ENCODE data around the gene RFNG.

The RFNG gene

DNA sequence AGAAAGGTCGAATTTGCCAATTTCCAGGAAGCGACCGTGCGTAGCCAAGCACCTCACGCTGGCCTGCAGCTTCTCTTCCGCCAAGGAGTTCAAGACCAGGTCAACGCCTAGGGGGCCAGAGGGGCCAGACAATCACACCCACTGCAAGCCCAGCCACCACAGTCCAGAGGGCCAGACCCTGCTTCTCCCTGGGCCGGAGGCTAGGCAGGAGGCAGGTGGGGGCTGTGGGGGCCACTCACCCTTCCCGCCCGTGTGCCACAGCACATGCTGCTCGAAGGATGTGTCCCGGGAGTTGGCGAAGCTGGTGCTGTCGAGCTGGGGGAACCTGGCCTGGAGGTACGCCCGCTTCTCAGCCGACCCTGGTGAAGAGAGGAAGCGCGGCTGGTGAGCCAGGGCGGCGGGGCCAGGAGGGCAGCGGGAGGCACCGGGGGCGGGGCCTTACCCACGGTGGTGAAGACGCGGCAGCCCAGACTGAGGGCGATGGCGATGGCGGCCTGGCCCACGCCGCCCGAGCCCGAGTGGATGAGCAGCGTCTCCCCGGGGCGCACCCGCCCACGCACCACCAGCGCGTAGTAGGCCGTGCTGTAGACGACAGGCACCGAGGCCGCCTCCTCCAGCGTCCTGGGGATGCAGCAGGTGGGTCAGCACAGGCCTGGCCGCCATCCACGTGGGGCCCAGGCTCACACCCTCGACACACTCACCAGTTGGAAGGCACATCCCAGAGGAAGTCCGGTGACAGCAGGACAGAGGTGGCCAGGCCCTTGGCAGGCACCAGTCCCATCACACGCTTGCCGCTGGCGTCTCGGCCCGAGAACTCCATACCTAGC lies 32.1 kb upstream of the RFNG start:
- ChIA-PET POLR2A (no interaction called here), CTCF (no interaction called here)
- Histone ChIP-seq H3K27me3 (replicated peaks in 2 of 5; ENCODE audit: control insufficient read depth in 4 of 5, insufficient read depth in 5 of 5, low read length in 4 of 5) (no peaks in the 10 kb centered on the region), H3K9me3 (ENCODE audit: control extremely low read depth in 1 of 5, control insufficient read depth in 4 of 5, insufficient read depth in 2 of 5, low read depth in 1 of 5, low read length in 4 of 5) (no peaks in the 10 kb centered on the region), H3K27ac (ENCODE audit: insufficient read depth in 1 of 2, low read depth in 1 of 2, low read length in 2 of 2, poor library complexity in 1 of 2, severe bottlenecking in 2 of 2) (no peak overlapping the region), H3K4me3 (ENCODE audit: control insufficient read depth in 1 of 7, extremely low read depth in 1 of 7, insufficient read depth in 4 of 7, low read depth in 2 of 7, low read length in 6 of 7) (no peak overlapping the region), H3K36me3 (ENCODE audit: control insufficient read depth in 4 of 4, insufficient read depth in 4 of 4, low read length in 3 of 4) (peaks cover 3 to 98% (median 70%) of the 10 kb centered on the region in 4 experiments), H3K4me1 (ENCODE audit: control extremely low read depth in 1 of 4, control insufficient read depth in 4 of 4, insufficient read depth in 4 of 4, low read length in 3 of 4) (no peaks in the 10 kb centered on the region)
- no peak for DNase-seq
- 96% methylated on average over 45 of the region's 55 CpGs for WGBS (ENCODE audit: insufficient coverage)

DNA sequence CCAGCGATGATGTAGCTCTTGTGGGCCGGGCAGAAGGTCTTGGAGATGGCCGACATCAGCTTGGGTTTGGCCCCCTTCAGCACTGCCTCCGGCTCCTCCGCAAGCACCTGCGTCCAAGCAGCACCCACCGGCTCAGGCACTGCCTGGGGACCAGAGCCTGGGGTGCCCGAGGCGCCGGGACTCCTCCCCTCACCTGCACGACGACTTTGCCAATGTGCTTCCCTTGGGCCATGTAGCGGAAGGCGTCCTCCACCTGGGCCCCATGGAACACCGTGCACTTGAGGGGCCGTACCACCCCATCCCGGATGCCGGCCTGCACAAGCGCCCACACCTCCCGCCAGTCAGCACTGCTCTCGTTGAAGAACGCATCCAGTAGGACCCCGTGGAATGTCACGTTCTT lies 31.4 kb upstream of the RFNG start:
- H3K4me1 ChIP-seq (ENCODE audit: control extremely low read depth in 1 of 4, control insufficient read depth in 4 of 4, insufficient read depth in 4 of 4, low read length in 3 of 4), result no peaks in the 10 kb centered on the region
- CTCF ChIA-PET, result no interaction called here
- peaks cover 3 to 98% (median 68%) of the 10 kb centered on the region in 4 experiments for H3K36me3 ChIP-seq (ENCODE audit: control insufficient read depth in 4 of 4, insufficient read depth in 4 of 4, low read length in 3 of 4)
- H3K4me3 ChIP-seq (ENCODE audit: control insufficient read depth in 1 of 7, extremely low read depth in 1 of 7, insufficient read depth in 4 of 7, low read depth in 2 of 7, low read length in 6 of 7), result no peak overlapping the region
- H3K9me3 ChIP-seq (ENCODE audit: control extremely low read depth in 1 of 5, control insufficient read depth in 4 of 5, insufficient read depth in 2 of 5, low read depth in 1 of 5, low read length in 4 of 5), result no peaks in the 10 kb centered on the region
- 99% methylated on average over 23 of the region's 24 CpGs for WGBS (ENCODE audit: insufficient coverage)
- POLR2A ChIA-PET, result no interaction called here
- no peaks in the 10 kb centered on the region for H3K27me3 ChIP-seq (replicated peaks in 2 of 5; ENCODE audit: control insufficient read depth in 4 of 5, insufficient read depth in 5 of 5, low read length in 4 of 5)
- DNase-seq, result no peak
- no peak overlapping the region for H3K27ac ChIP-seq (ENCODE audit: insufficient read depth in 1 of 2, low read depth in 1 of 2, low read length in 2 of 2, poor library complexity in 1 of 2, severe bottlenecking in 2 of 2)

DNA sequence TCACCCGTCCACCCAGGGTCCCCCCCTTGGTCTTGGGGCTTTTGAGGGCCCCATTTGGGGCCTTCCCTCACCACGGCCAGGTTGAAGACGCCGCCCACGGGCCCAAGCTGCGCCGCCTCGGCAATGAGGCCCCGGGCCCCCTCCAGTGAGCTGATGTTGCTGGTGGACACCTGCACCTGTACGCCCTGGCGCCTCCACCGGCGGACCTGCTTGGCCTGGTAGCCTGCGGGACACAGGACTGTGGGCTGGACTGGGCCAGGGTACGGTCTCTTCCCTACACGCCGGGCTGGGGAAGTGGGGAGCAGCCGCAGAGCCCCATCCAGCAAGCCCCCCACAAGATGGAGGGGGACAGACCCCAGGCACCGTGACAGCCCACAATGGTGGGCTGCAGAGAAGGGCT lies 30.8 kb upstream of the RFNG start:
- no peak overlapping the region for H3K4me3 ChIP-seq (ENCODE audit: control insufficient read depth in 1 of 7, extremely low read depth in 1 of 7, insufficient read depth in 4 of 7, low read depth in 2 of 7, low read length in 6 of 7)
- POLR2A ChIA-PET, result no interaction called here

DNA sequence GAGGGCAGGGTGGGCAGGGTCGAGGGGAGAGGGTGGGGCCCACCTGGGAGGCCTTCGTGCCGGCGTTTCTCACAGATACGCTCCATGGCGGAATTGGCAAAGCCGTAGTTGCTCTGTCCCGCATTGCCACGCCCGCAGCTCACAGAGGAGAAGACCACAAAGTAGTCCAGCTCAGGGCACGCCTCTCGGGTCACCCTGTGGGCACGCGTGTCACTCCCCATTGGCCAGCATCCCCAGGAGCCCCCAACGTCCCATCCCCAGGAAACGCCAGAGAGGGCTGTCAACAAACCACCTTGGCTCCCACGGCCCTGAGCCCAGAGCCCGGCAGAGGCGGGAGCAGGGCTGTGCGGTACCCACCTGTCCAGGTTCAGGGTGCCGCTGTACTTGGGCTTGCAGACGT lies 30.4 kb upstream of the RFNG start:
- no peak for DNase-seq
- Histone ChIP-seq H3K4me3 (ENCODE audit: control insufficient read depth in 1 of 7, extremely low read depth in 1 of 7, insufficient read depth in 4 of 7, low read depth in 2 of 7, low read length in 6 of 7) (no peak overlapping the region), H3K36me3 (ENCODE audit: control insufficient read depth in 4 of 4, insufficient read depth in 4 of 4, low read length in 3 of 4) (peaks cover 3 to 90% (median 61%) of the 10 kb centered on the region in 4 experiments), H3K4me1 (ENCODE audit: control extremely low read depth in 1 of 4, control insufficient read depth in 4 of 4, insufficient read depth in 4 of 4, low read length in 3 of 4) (no peaks in the 10 kb centered on the region), H3K27ac (ENCODE audit: insufficient read depth in 1 of 2, low read depth in 1 of 2, low read length in 2 of 2, poor library complexity in 1 of 2, severe bottlenecking in 2 of 2) (no peak overlapping the region), H3K27me3 (replicated peaks in 2 of 5; ENCODE audit: control insufficient read depth in 4 of 5, insufficient read depth in 5 of 5, low read length in 4 of 5) (no peaks in the 10 kb centered on the region), H3K9me3 (ENCODE audit: control extremely low read depth in 1 of 5, control insufficient read depth in 4 of 5, insufficient read depth in 2 of 5, low read depth in 1 of 5, low read length in 4 of 5) (no peaks in the 10 kb centered on the region)
- CTCF ChIA-PET, result no interaction called here
- 96% methylated on average over 22 of the region's 22 CpGs for WGBS (ENCODE audit: insufficient coverage)
- POLR2A ChIA-PET, result no interaction called here

More for the DNA sequence above, 30.8 kb upstream of the RFNG start:
- WGBS (ENCODE audit: insufficient coverage), result 94% methylated on average over 19 of the region's 19 CpGs
- DNase-seq, result no peak
- CTCF ChIA-PET, result no interaction called here
- Histone ChIP-seq H3K4me1 (ENCODE audit: control extremely low read depth in 1 of 4, control insufficient read depth in 4 of 4, insufficient read depth in 4 of 4, low read length in 3 of 4) (no peaks in the 10 kb centered on the region), H3K27ac (ENCODE audit: insufficient read depth in 1 of 2, low read depth in 1 of 2, low read length in 2 of 2, poor library complexity in 1 of 2, severe bottlenecking in 2 of 2) (no peak overlapping the region), H3K36me3 (ENCODE audit: control insufficient read depth in 4 of 4, insufficient read depth in 4 of 4, low read length in 3 of 4) (peaks cover 3 to 95% (median 65%) of the 10 kb centered on the region in 4 experiments), H3K9me3 (ENCODE audit: control extremely low read depth in 1 of 5, control insufficient read depth in 4 of 5, insufficient read depth in 2 of 5, low read depth in 1 of 5, low read length in 4 of 5) (no peaks in the 10 kb centered on the region), H3K27me3 (replicated peaks in 2 of 5; ENCODE audit: control insufficient read depth in 4 of 5, insufficient read depth in 5 of 5, low read length in 4 of 5) (no peaks in the 10 kb centered on the region)

DNA sequence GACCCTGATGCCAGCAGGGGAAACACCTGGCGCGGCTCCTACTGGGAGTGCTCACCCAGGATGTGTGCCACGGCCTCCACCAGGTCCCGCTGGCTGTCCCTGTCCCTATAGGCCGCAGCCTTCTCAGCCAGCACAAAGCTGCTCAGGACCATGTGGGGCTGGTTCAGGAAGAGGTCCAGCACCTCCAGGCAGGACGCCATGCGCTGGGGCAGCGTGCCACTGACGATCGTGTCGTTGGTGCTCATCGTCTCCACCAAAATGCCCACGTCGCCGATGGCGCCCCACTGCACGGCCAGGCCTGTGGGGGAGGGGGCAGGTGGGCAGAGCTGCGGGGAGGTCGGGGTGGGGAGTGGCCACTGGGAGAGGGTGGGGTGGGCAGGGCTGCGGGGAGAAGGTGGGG lies 29.9 kb upstream of the RFNG start:
- H3K4me1 ChIP-seq (ENCODE audit: control extremely low read depth in 1 of 4, control insufficient read depth in 4 of 4, insufficient read depth in 4 of 4, low read length in 3 of 4), result no peaks in the 10 kb centered on the region
- DNase-seq, result no peak
- no peak overlapping the region for H3K4me3 ChIP-seq (ENCODE audit: control insufficient read depth in 1 of 7, extremely low read depth in 1 of 7, insufficient read depth in 4 of 7, low read depth in 2 of 7, low read length in 6 of 7)
- H3K36me3 ChIP-seq (ENCODE audit: control insufficient read depth in 4 of 4, insufficient read depth in 4 of 4, low read length in 3 of 4), result peaks cover 3 to 89% (median 58%) of the 10 kb centered on the region in 4 experiments
- WGBS (ENCODE audit: insufficient coverage), result over 99% methylated on average over 17 of the region's 20 CpGs
- ChIA-PET CTCF (interaction anchor here (1.6 kb wide), 1 partner anchor 17 kb away, joined by 4 read pairs; no protein-coding TSS in a partner anchor), POLR2A (interaction anchor here (1.4 kb wide), 1 partner anchor 17 kb away, joined by 3 read pairs; the partner anchor contains the start of gene FASN)
- H3K9me3 ChIP-seq (ENCODE audit: control extremely low read depth in 1 of 5, control insufficient read depth in 4 of 5, insufficient read depth in 2 of 5, low read depth in 1 of 5, low read length in 4 of 5), result no peaks in the 10 kb centered on the region
- H3K27ac ChIP-seq (ENCODE audit: insufficient read depth in 1 of 2, low read depth in 1 of 2, low read length in 2 of 2, poor library complexity in 1 of 2, severe bottlenecking in 2 of 2), result no peak overlapping the region
- no peaks in the 10 kb centered on the region for H3K27me3 ChIP-seq (replicated peaks in 2 of 5; ENCODE audit: control insufficient read depth in 4 of 5, insufficient read depth in 5 of 5, low read length in 4 of 5)

DNA sequence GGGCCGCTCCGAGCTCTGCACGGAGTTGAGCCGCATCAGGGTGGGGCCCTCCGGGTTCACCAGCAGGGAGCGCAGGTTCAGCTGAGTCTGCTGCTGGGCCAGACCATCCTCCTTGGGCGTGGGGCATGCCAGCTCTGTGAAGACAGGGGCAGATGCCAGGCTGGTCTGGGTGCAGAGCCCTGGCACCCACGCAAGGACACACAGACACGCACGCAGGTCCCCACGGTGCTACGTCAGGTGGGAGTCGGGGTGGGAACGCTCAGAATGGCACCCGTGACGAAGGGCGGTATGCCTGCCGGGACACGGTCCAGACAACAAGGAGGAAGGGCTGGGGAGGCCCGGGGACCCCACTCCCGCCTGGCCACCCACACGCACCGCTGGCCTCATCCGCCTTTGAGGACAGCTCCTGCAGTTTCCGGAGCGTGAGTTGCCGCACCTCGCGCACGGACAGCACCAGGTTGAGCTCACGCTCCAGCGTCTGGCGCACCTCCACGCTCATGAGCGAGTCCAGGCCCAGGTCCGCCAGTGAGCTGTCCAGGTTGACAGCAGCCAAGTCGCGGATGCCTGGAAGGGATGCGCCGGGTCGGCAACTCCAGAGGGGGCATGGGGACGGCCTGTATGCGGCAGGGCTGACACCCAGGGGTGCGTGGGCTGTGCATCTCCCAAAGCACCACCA lies 29.3 kb upstream of the RFNG start:
- ChIA-PET CTCF (interaction anchor here (1.6 kb wide), 1 partner anchor 18 kb away, joined by 4 read pairs; no protein-coding TSS in a partner anchor), POLR2A (interaction anchor here (0.7 to 1.4 kb wide), 2 partner anchors 9 to 17 kb away, joined by 3 read pairs; partner anchors contain the start of gene FASN)
- Histone ChIP-seq H3K27me3 (replicated peaks in 2 of 5; ENCODE audit: control insufficient read depth in 4 of 5, insufficient read depth in 5 of 5, low read length in 4 of 5) (no peaks in the 10 kb centered on the region), H3K4me3 (ENCODE audit: control insufficient read depth in 1 of 7, extremely low read depth in 1 of 7, insufficient read depth in 4 of 7, low read depth in 2 of 7, low read length in 6 of 7) (no peak overlapping the region), H3K4me1 (ENCODE audit: control extremely low read depth in 1 of 4, control insufficient read depth in 4 of 4, insufficient read depth in 4 of 4, low read length in 3 of 4) (no peaks in the 10 kb centered on the region), H3K9me3 (ENCODE audit: control extremely low read depth in 1 of 5, control insufficient read depth in 4 of 5, insufficient read depth in 2 of 5, low read depth in 1 of 5, low read length in 4 of 5) (no peaks in the 10 kb centered on the region), H3K27ac (ENCODE audit: insufficient read depth in 1 of 2, low read depth in 1 of 2, low read length in 2 of 2, poor library complexity in 1 of 2, severe bottlenecking in 2 of 2) (no peak overlapping the region), H3K36me3 (ENCODE audit: control insufficient read depth in 4 of 4, insufficient read depth in 4 of 4, low read length in 3 of 4) (peaks cover 3 to 83% (median 55%) of the 10 kb centered on the region in 4 experiments)
- 98% methylated on average over 43 of the region's 44 CpGs for WGBS (ENCODE audit: insufficient coverage)
- no peak for DNase-seq
